NCI-H510A treated with DMSO at 0.1 percent for 48 hours (cell line): Measurements from ENCODE around the gene IPCEF1.

Experiments used
- DNase-seq: peaks from one replicate; lab custom pipeline; 2025; lab: John Stamatoyannopoulos, UW

The IPCEF1 gene

GRCh38 chr6:154159126-154159525 lies 197.5 kb downstream of the IPCEF1 start:
- no peak for DNase-seq

GRCh38 chr6:154157706-154158105 lies 198.9 kb downstream of the IPCEF1 start:
- no peak for DNase-seq

GRCh38 chr6:154157082-154157481 lies 199.5 kb downstream of the IPCEF1 start:
- DNase-seq: no peak

GRCh38 chr6:154156135-154156896 lies 200.3 kb downstream of the IPCEF1 start:
- peak; percentile 83 for DNase-seq

- peak; percentile 86 for DNase-seq
Observed at GRCh38 chr6:154154389-154154967, 202.1 kb downstream of the IPCEF1 start.

GRCh38 chr6:154143753-154144152 lies 212.8 kb downstream of the IPCEF1 start:
- no peak for DNase-seq

- no peak for DNase-seq
Observed at GRCh38 chr6:154140743-154141142, 215.9 kb downstream of the IPCEF1 start.

- no peak for DNase-seq
Observed at GRCh38 chr6:154139892-154140291, 216.7 kb downstream of the IPCEF1 start.

- no peak for DNase-seq
Observed at GRCh38 chr6:154138793-154139192, 217.8 kb downstream of the IPCEF1 start.

GRCh38 chr6:154134471-154135147 lies 222.0 kb downstream of the IPCEF1 start:
- no peak for DNase-seq

- no peak for DNase-seq
Observed at GRCh38 chr6:154127657-154128056, 228.9 kb downstream of the IPCEF1 start.

- DNase-seq: no peak
Observed at GRCh38 chr6:154125421-154125820, 231.2 kb downstream of the IPCEF1 start.

- no peak for DNase-seq
Observed at GRCh38 chr6:154123155-154123956, 233.2 kb downstream of the IPCEF1 start.

- DNase-seq: no peak
Observed at GRCh38 chr6:154122195-154122925, 234.2 kb downstream of the IPCEF1 start.

- DNase-seq: no peak
Observed at GRCh38 chr6:154117485-154117884, 239.1 kb downstream of the IPCEF1 start.

- DNase-seq: no peak
Observed at GRCh38 chr6:154113392-154113791, 243.2 kb downstream of the IPCEF1 start.

GRCh38 chr6:154112181-154112809 lies 244.3 kb downstream of the IPCEF1 start:
- no peak for DNase-seq

- no peak for DNase-seq
Observed at GRCh38 chr6:154111025-154111424, 245.6 kb downstream of the IPCEF1 start.

- DNase-seq: no peak
Observed at GRCh38 chr6:154106251-154106650, 250.4 kb downstream of the IPCEF1 start.
